C4-2B (cell line): ENCODE data around the gene UBE2E1.

Source experiments
- H3K27ac ChIP-seq: fragments of 450-650 bp; 2 replicates; pipeline ENCODE4 v1.5.1; 2017
- CTCF ChIP-seq: fragments of 450-650 bp; conservative IDR thresholded peaks from 2 replicates; pipeline ENCODE4 v1.5.1; 2017; ENCODE audit warnings: mild to moderate bottlenecking
- ZFX ChIP-seq: fragments of 450-650 bp; IDR thresholded peaks from 2 replicates; pipeline ENCODE4 v1.6.1; 2017

UBE2E1 gene

GRCh38 chr3:23796518-23796917 lies 9.2 kb upstream of the UBE2E1 start:
- TF ChIP-seq ZFX (no peak), CTCF (no peak)
- H3K27ac ChIP-seq: no peak overlapping the region

GRCh38 chr3:23797491-23797890 lies 8.3 kb upstream of the UBE2E1 start:
- no peak for TF ChIP-seq CTCF
- TF ChIP-seq ZFX: no peak
- H3K27ac ChIP-seq: no peak overlapping the region

GRCh38 chr3:23798456-23798855 lies 7.3 kb upstream of the UBE2E1 start:
- TF ChIP-seq CTCF (no peak), ZFX (no peak)
- H3K27ac ChIP-seq: no peak overlapping the region

GRCh38 chr3:23798876-23799275 lies 6.9 kb upstream of the UBE2E1 start:
- TF ChIP-seq CTCF (no peak), ZFX (no peak)

GRCh38 chr3:23800731-23801130 lies 5.0 kb upstream of the UBE2E1 start:
- TF ChIP-seq CTCF (peak; percentile 20), ZFX (no peak)

More at GRCh38 chr3:23798876-23799275, 6.9 kb upstream of the UBE2E1 start:
- no peak overlapping the region for H3K27ac ChIP-seq

GRCh38 chr3:23804441-23805209 lies 1.1 kb upstream of the UBE2E1 start:
- no peak for TF ChIP-seq ZFX
- H3K27ac ChIP-seq: no peak overlapping the region

More at GRCh38 chr3:23800731-23801130, 5.0 kb upstream of the UBE2E1 start:
- H3K27ac ChIP-seq: no peak overlapping the region

GRCh38 chr3:23805210-23805632 lies 534 bp upstream of the UBE2E1 start:
- peak overlapping the region; percentile 92 for H3K27ac ChIP-seq
- TF ChIP-seq ZFX: no peak
- TF ChIP-seq CTCF: no peak
